ENCODE data around the gene IFNGR1.

IFNGR1 gene

DNA sequence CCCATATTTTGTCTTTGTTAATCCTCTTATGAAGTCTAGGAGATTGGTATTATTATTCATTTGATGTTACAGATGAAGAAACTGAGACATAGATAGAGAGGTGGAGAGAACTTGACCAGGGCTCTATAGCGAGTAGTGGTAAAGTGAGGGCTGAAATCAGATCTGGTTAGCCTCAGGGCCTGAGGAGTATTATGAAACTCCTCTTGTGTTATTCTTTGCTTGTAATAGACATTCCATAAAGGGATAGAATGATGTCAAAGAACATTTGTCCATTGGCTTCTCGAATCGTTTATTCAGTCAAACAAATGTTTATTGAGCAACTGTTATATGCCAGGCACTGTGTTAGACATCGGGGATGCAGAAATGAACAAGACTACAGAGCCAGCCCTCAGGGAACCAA lies 45.7 kb downstream of the IFNGR1 start, which contains the start of gene IL22RA2:
TSS of gene IL22RA2 (minus strand) at position 144 of the 400 bp plus-strand sequence. CDS start 11,895 bp downstream, outside the sequence.
- DNase-seq: no peak

GRCh38 chr6:137172734-137173431 lies 46.3 kb downstream of the IFNGR1 start:
- DNase-seq: no peak

- DNase-seq: no peak
Observed at GRCh38 chr6:137171824-137172733, 47.1 kb downstream of the IFNGR1 start.

- no peak for DNase-seq
Observed at GRCh38 chr6:137171053-137171374, 48.2 kb downstream of the IFNGR1 start.

GRCh38 chr6:137170266-137171052 lies 48.7 kb downstream of the IFNGR1 start:
- no peak for DNase-seq

GRCh38 chr6:137167702-137168377 lies 51.3 kb downstream of the IFNGR1 start:
- no peak for DNase-seq

DNA sequence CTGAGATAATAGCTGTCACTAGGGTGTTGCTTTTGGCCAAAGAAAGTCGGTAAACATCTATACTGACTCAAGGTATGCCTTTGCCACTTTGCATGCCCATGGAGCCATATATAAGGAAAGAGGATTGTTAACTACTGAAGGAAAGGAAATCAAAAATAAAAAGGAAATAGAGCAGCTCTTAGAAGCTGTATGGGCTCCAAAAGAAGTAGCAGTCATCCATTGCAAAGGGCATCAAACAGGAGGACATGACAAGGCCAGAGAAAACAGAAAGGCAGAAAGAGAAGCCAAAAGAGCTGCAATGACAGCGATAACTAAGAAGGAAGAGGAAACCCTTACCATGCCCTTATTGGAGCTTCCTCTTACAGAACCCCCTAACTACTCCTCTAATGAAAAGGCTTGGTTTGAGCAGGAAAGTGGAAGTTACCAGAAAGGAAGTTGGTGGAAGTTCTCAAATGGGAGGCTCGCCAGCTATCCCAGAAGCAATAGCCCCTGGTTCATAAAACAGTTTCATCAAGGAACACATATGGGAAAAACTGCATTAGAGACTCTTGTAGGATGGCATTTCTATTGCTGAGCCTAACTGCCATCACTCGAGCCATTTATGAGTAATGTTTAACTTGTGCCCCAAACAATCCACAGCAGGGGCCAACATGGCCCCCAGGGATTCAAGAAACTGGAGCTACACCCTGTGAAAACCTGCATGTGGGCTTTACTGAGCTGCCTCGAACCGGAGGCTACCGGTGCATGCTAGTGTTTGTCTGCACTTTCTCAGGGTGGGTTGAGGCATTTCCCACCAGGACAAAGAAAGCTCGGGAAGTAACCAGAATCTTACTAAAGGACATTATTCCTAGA lies 52.7 kb downstream of the IFNGR1 start:
- DNase-seq: no peak

DNA sequence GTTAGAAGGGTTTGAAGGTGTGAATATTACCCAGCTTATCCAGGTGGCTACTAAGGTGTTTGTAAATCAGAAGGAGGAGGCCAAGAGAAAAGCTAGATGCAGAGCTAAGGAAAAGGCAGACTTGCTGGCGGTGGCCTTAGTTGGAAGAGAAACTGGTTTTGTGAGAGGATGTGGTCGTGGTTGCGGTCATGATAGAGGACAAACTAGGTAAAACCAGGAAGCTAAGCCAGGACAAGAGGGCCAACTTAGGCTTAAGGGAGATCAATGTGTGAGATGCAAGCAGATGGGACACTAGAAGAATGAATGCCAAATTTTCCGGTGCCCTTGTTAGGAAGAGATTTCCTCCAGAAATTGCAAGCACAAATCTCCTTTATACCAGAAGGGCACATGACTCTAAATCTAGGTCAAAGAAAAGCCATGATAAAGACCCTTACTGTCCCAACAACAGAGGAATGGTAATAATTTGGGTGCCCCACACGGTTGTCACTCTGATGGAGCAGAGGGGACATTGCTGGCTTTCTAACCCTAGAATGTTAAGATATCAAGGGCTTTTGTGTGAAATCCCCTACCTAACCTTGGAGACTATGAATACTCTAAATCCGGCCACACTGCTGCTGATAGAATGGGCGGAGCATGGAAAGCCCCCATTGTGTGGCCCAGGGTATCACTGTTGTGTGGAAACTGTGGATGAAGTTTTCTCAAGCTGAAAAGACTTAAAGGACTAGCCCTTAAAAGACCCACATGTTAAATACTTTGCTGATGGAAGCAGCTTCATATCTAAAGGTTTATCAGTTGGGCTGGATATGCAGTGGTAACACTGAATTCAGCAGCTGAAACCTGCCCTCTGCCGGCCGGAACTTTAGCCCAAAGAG lies 53.6 kb downstream of the IFNGR1 start:
- no peak for DNase-seq

- DNase-seq: no peak
Observed at GRCh38 chr6:137163732-137164318, 55.4 kb downstream of the IFNGR1 start.

DNA sequence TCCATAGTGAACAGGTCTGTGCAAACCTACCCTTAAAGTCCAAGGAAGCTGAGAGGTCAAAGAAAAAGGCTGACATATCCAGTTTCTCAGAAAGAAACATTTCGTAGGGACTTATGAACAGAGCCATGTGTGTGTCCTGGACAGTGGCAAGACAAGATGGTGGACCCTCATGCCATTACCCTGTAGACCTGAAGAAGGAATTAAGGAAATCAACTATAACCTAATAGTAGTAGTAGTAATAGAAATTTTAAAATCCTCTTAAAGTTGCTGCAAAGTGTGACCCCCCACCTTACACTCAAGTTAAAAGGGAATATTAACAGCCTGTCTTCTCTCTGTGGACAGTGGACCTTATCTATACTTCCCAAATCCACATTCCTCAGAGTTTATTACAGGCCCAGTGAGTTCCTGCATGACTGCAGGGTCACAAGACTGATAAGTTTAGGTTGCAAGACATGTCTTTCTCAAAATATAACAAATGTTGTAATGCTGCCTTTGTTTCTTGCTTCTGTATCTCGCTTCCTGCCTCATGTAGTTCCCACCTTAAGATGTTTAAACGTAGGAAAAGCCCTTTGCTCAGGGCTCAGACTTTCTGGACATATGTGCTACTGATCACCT lies 56.4 kb downstream of the IFNGR1 start:
- DNase-seq: no peak

DNA sequence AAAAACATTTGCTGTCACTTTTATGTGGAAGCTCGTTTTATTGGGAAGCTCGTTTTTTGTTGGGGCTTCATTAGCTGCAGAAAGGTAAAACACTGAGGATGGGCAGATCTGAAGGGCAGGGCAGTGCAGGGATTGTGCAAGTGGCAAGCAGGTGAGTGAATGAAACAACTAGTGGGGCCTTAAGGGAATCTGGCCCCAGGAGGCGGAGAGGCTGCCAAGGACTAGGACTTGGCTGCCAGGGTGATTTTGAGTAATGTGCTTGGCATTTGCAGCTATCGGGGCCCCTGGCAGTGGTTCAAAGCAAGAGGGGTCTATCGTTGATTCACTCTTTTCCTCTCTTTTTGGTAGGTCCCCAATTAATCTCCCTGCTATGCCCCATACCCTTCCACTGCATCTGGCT lies 57.2 kb downstream of the IFNGR1 start:
- no peak for DNase-seq

DNA sequence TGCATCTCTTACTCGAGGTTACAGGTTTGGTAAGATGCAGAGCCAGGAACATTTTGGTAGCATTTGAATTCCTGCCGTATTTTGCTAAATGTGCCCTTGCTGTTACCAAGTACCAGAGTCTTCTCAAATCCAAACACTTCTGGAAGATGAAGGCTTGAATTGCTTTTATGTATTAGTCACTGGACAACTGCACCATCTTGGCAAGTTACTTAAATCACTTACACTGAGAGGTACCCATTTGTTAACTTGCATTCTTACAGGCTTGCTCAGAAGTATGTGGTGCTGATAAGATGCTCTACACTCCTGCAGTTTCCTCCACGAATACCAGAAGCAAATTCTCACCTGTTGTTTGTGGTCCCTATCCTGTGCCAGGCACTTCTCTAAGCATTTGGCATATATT lies 58.4 kb downstream of the IFNGR1 start:
- DNase-seq: no peak

GRCh38 chr6:137159912-137160311 lies 59.3 kb downstream of the IFNGR1 start:
- no peak for DNase-seq

DNA sequence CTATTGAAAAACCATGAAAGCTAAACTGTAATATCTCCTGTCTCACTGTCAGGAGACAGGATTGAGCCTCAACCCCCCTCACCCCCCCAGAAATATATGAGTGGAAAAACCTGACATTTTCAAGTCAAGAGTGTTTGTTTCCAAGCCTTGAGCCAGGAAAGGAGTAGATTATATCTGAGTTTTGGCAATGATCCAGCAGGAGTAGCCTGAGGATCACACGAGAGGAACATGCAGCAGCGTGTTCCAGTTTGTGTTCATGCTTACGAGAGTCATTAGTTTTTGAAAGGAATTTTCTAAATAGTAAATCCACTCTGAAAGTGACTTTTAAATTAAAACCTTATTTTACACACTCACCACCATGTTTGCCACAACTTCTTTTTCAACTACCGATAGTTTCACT lies 61.6 kb downstream of the IFNGR1 start:
- no peak for DNase-seq

DNA sequence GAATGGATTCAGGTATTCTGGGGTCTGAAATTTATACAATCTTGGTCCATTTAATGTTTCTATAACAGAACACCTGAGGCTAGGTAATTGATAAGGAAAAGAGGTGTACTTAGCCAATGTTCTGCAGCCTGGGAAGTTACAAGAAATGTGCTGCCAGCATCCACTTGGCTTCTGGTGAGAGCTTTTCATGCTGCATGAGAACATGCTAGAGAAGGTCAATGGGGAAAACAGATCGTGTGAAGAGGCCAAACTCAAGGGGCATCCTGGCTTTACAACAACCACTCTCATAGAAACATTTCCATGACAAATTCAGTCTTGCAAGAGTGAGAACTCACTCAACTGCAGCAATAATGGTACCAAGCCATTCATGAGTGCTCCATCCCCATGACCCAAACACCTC lies 62.5 kb downstream of the IFNGR1 start:
- DNase-seq: no peak

DNA sequence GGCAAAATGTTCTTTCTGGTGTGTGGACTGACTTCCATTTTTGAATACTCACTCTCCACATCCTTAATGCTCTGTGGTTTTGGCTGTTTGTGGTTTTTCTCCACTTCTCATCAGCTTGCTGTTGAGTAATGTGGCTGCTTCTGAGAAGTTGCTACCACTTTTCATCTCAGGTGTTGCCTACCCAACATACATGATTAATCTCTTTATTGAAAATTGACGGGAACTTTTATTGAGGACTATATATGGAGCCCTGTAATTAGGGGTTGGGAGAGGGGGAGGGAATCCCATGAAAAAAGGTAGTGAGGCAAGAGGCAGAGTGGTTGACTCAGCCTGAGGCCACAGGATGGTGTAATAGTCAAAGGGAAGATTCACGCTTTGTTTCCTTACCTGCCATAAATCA lies 63.4 kb downstream of the IFNGR1 start:
- DNase-seq: no peak

GRCh38 chr6:137150072-137150471 lies 69.1 kb downstream of the IFNGR1 start:
- no peak for DNase-seq

- DNase-seq: no peak
Observed at GRCh38 chr6:137149035-137149393, 70.2 kb downstream of the IFNGR1 start.

DNA sequence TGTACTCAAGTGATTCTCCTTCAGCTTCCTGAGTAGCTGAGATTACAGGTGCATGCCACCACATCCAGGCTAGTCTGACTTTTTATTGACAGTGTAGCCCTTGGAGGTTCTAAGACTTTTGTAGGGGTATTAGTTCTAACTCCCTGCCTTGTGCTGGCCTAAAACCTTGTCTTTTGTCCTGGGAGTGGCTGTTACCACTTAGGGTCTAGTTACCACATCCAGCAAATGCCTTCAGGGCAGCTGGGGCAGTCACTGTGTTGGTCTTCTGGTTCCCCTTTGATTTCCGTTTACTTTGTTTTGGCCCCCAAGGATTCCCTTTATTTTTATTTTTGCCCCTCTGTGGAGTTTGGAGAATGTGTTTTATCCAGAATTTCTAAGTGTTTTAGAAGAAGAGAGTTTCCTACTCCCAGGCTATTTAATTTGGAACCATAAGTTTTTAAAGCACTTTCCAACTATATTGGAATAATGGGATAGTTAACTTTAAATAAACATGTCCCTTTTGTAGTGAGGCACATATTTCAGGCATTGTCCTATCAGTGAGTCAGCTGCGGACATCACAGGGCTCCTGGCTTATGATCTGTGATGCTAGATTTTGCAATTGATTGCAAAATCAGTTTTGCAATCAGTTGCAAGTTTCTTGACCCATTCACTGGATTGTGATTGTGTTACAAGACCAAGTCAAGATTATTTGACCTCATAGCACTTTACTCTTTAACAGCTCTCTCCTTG lies 70.7 kb downstream of the IFNGR1 start:
- no peak for DNase-seq

All from NCI-H2081 treated with DMSO at 0.1 percent for 48 hours (cell line).